ENCODE data around the gene SDCCAG8. TPM values are rescaled to one million over a fixed set of nuclear protein-coding genes. Genes with fewer than 3 reads are reported as not detected.

Gene SDCCAG8
- total and polyA plus RNA-seq, 2 experiments from 2014 or later, result 28.0 to 66.7 TPM

GRCh38 chr1:243477731-243478290, 222.0 kb downstream of the SDCCAG8 start (continued):
- TF ChIP-seq REST (IDR thresholded peaks at IDR 0.05; ENCODE audit: unreplicated experiment), result no peak
- no peak for TF ChIP-seq EZH2phosphoT487 (IDR thresholded peaks at IDR 0.05; ENCODE audit: unreplicated experiment)
- no peak for TF ChIP-seq POLR2AphosphoS5 (IDR thresholded peaks at IDR 0.05; ENCODE audit: low read depth)
- TF ChIP-seq EZH2 (IDR thresholded peaks at IDR 0.05; ENCODE audit: low read depth, unreplicated experiment), result no peak
- TF ChIP-seq ZNF462 (CRISPR knock-in tag; IDR thresholded peaks at IDR 0.05), result no peak
- no peak for TF ChIP-seq ETS1 (IDR thresholded peaks at IDR 0.05)
- TF ChIP-seq CREB1 (CRISPR knock-in tag; IDR thresholded peaks at IDR 0.05; ENCODE audit: low read depth), result no peak

Measured in GM23338 (cell line).